Measurements from ENCODE around the gene PRICKLE4.
"Not testable (repeated sequence)": the region's sequence is repeated elsewhere in the genome, so short reads cannot be mapped to it uniquely, and the experiment has no call there.

Gene PRICKLE4

GRCh38 chr6:41746107-41746506, 34.5 kb upstream of the PRICKLE4 start:
- no peak for DNase-seq

GRCh38 chr6:41747256-41748101, 33.1 kb upstream of the PRICKLE4 start, which contains the start of gene PGC:
Gene PGC, minus strand, starts transcription at chr6:41747397. Its CDS starts 63 bp downstream, at chr6:41747334.
- no peak for DNase-seq

- DNase-seq = no peak
Measured at GRCh38 chr6:41748102-41748477, 32.5 kb upstream of the PRICKLE4 start.

GRCh38 chr6:41748542-41748941, 32.0 kb upstream of the PRICKLE4 start:
- no peak for DNase-seq

- DNase-seq = no peak
Measured at GRCh38 chr6:41750374-41750773, 30.2 kb upstream of the PRICKLE4 start.

- DNase-seq = no peak
Measured at GRCh38 chr6:41755895-41756294, 24.7 kb upstream of the PRICKLE4 start.

- no peak for DNase-seq
Measured at GRCh38 chr6:41756354-41756753, 24.2 kb upstream of the PRICKLE4 start.

GRCh38 chr6:41757271-41757670, 23.3 kb upstream of the PRICKLE4 start:
- DNase-seq = no peak

- DNase-seq = peak; percentile 14
Measured at GRCh38 chr6:41757931-41758640, 22.5 kb upstream of the PRICKLE4 start.

- no peak for DNase-seq
Measured at GRCh38 chr6:41758641-41759035, 21.9 kb upstream of the PRICKLE4 start.

- no peak for DNase-seq
Measured at GRCh38 chr6:41759106-41759904, 21.3 kb upstream of the PRICKLE4 start.

GRCh38 chr6:41759905-41760579, 20.5 kb upstream of the PRICKLE4 start:
- no peak for DNase-seq

GRCh38 chr6:41763470-41763869, 17.1 kb upstream of the PRICKLE4 start:
- no peak for DNase-seq

- DNase-seq = not testable (repeated sequence)
Measured at GRCh38 chr6:41766043-41766664, 14.4 kb upstream of the PRICKLE4 start.

- DNase-seq = no peak
Measured at GRCh38 chr6:41767112-41767833, 13.3 kb upstream of the PRICKLE4 start.

GRCh38 chr6:41768545-41769308, 11.9 kb upstream of the PRICKLE4 start:
- DNase-seq = no peak

GRCh38 chr6:41769376-41769775, 11.2 kb upstream of the PRICKLE4 start:
- DNase-seq = no peak

- DNase-seq = no peak
Measured at GRCh38 chr6:41770381-41771057, 10.1 kb upstream of the PRICKLE4 start.

GRCh38 chr6:41771058-41771983, 9.3 kb upstream of the PRICKLE4 start:
- no peak for DNase-seq

Measured in activated T-cell treated with anti-CD3 and anti-CD28 coated beads for 4 hours (primary cell).